HEK293 (cell line): Measurements from ENCODE around the gene DHRS7B.

Source experiments
- CTCF ChIA-PET: fragments of 350-600 bp; formaldehyde crosslinking; extraction: SDS; loops from one replicate; lab custom pipeline; 2021; ENCODE audit warnings: antibody characterized with exemption; lab: Yijun Ruan, JAX
- POLR2A ChIA-PET: fragments of 300-600 bp; formaldehyde crosslinking; extraction: SDS; loops from one replicate; lab custom pipeline; 2020; ENCODE audit warnings: antibody characterized with exemption, inconsistent platforms; lab: Yijun Ruan, JAX
- H3K27ac ChIP-seq: fragments of 200-500 bp; sonication (Bioruptor generic); 2 replicates; pipeline ENCODE4 v1.5.1; 2014; ENCODE audit warnings: low read depth, low read length, control low read depth, inconsistent platforms; ENCODE audit errors: extremely low read depth
- H3K36me3 ChIP-seq, 2 experiments: fragments of 200-500 bp in 1 of 2; sonication (Bioruptor generic) in 1 of 2; 1 replicate in 1 of 2; 2 replicates in 1 of 2; pipeline ENCODE4 v1.5.1; 2014 to 2017; ENCODE audit warnings: inconsistent platforms in 2 of 2, low read length in 2 of 2; ENCODE audit not compliant: control insufficient read depth in 2 of 2, insufficient read depth in 1 of 2
- H3K4me1 ChIP-seq: fragments of 200-500 bp; sonication (Bioruptor generic); 2 replicates; pipeline ENCODE4 v1.5.1; 2014; ENCODE audit warnings: mild to moderate bottlenecking, low read length, inconsistent platforms; ENCODE audit not compliant: control insufficient read depth, insufficient read depth
- H3K4me3 ChIP-seq: 2 replicates; pipeline ENCODE4 v1.5.1; 2011; ENCODE audit warnings: low read depth, mild to moderate bottlenecking, control low read depth, low read length, moderate library complexity
- H3K9me3 ChIP-seq: fragments of 200-500 bp; sonication (Bioruptor generic); 2 replicates; pipeline ENCODE4 v1.5.1; 2014; ENCODE audit warnings: low read depth, low read length, inconsistent platforms; ENCODE audit not compliant: control insufficient read depth, insufficient read depth
- FEZF1 ChIP-seq: fragments of 450-650 bp; formaldehyde crosslinking; IDR thresholded peaks from 2 replicates; pipeline ENCODE4 v1.5.1; 2016; ENCODE audit warnings: missing biosample characterization, missing genetic modification characterization
- SALL2 ChIP-seq: fragments of 450-650 bp; formaldehyde crosslinking; IDR thresholded peaks from 2 replicates; pipeline ENCODE4 v1.5.0; 2017; ENCODE audit warnings: missing biosample characterization, mild to moderate bottlenecking, missing genetic modification characterization, borderline replicate concordance
- ZBTB11 ChIP-seq: fragments of 450-650 bp; formaldehyde crosslinking; conservative IDR thresholded peaks from 2 replicates; pipeline ENCODE4 v1.5.1; 2016; ENCODE audit warnings: low read depth, missing biosample characterization, missing genetic modification characterization
- ZBTB7A ChIP-seq: fragments of 450-650 bp; formaldehyde crosslinking; IDR thresholded peaks from 2 replicates; pipeline ENCODE4 v1.5.1; 2016; ENCODE audit warnings: low read depth, missing biosample characterization, missing genetic modification characterization
- ZBTB8A ChIP-seq: fragments of 450-650 bp; formaldehyde crosslinking; IDR thresholded peaks from 2 replicates; pipeline ENCODE4 v1.5.1; 2016; ENCODE audit warnings: missing biosample characterization, missing genetic modification characterization
- ZNF157 ChIP-seq: fragments of 450-650 bp; formaldehyde crosslinking; IDR thresholded peaks from 2 replicates; pipeline ENCODE4 v1.5.1; 2016; ENCODE audit warnings: missing biosample characterization, missing genetic modification characterization
- ZNF214 ChIP-seq: fragments of 450-650 bp; formaldehyde crosslinking; IDR thresholded peaks from 2 replicates; pipeline ENCODE4 v1.5.1; 2017; ENCODE audit warnings: missing biosample characterization, mild to moderate bottlenecking, missing genetic modification characterization, borderline replicate concordance
- ZNF48 ChIP-seq: fragments of 450-650 bp; formaldehyde crosslinking; IDR thresholded peaks from 2 replicates; pipeline ENCODE4 v1.5.1; 2016; ENCODE audit warnings: missing biosample characterization, missing genetic modification characterization
- ZNF521 ChIP-seq: fragments of 450-650 bp; formaldehyde crosslinking; IDR thresholded peaks from 2 replicates; pipeline ENCODE4 v1.5.1; 2017; ENCODE audit warnings: missing biosample characterization, mild to moderate bottlenecking, missing genetic modification characterization
- ZNF561 ChIP-seq: fragments of 450-650 bp; IDR thresholded peaks from 2 replicates; pipeline ENCODE4 v1.5.1; 2018; ENCODE audit warnings: missing biosample characterization, missing genetic modification characterization, borderline replicate concordance
- ZNF629 ChIP-seq: fragments of 450-650 bp; formaldehyde crosslinking; IDR thresholded peaks from 2 replicates; pipeline ENCODE4 v1.5.1; 2017; ENCODE audit warnings: missing biosample characterization, missing genetic modification characterization
- ZNF777 ChIP-seq: fragments of 450-650 bp; formaldehyde crosslinking; IDR thresholded peaks from 2 replicates; pipeline ENCODE4 v1.5.1; 2017; ENCODE audit warnings: missing biosample characterization, missing genetic modification characterization, borderline replicate concordance
- ZNF843 ChIP-seq: fragments of 450-650 bp; formaldehyde crosslinking; IDR thresholded peaks from 2 replicates; pipeline ENCODE4 v1.5.1; 2016; ENCODE audit warnings: missing biosample characterization, missing genetic modification characterization
- TF ChIP-seq, protein P1 (sequence below): fragments of 450-650 bp; formaldehyde crosslinking; IDR thresholded peaks from 2 replicates; pipeline ENCODE4 v1.5.1; 2016; ENCODE audit warnings: missing biosample characterization, missing genetic modification characterization
- TF ChIP-seq, protein P2 (sequence below): fragments of 450-650 bp; formaldehyde crosslinking; IDR thresholded peaks from 2 replicates; pipeline ENCODE4 v1.5.1; 2016; ENCODE audit warnings: missing biosample characterization, missing genetic modification characterization
- TF ChIP-seq, protein P3 (sequence below): fragments of 450-650 bp; IDR thresholded peaks from 2 replicates; pipeline ENCODE4 v1.5.1; 2018; ENCODE audit warnings: missing biosample characterization, mild to moderate bottlenecking, missing genetic modification characterization
- TF ChIP-seq, protein P4 (sequence below): fragments of 450-650 bp; formaldehyde crosslinking; IDR thresholded peaks from 2 replicates; pipeline ENCODE4 v1.5.1; 2016; ENCODE audit warnings: missing biosample characterization, missing genetic modification characterization

DHRS7B gene

GRCh38 chr17:21171970-21172510, 45.3 kb downstream of the DHRS7B start:
- Histone ChIP-seq H3K27ac (no peak overlapping the region), H3K9me3 (no peaks in the 10 kb centered on the region), H3K4me3 (no peak overlapping the region), H3K4me1 (no peaks in the 10 kb centered on the region), H3K36me3 (peaks cover 0 to 32% of the 10 kb centered on the region in 2 experiments; a peak in 2 of 3 replicates)
- ChIA-PET CTCF (interaction anchor here (1.2 kb wide), 1 partner anchor 52 kb away, joined by 4 read pairs; no protein-coding TSS in a partner anchor), POLR2A (no interaction called here)
- no peak for TF ChIP-seq ZNF629
- TF ChIP-seq, protein P1, sequence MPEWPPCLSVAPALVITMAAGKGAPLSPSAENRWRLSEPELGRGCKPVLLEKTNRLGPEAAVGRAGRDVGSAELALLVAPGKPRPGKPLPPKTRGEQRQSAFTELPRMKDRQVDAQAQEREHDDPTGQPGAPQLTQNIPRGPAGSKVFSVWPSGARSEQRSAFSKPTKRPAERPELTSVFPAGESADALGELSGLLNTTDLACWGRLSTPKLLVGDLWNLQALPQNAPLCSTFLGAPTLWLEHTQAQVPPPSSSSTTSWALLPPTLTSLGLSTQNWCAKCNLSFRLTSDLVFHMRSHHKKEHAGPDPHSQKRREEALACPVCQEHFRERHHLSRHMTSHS (tag by site-specific recombination), result no peak
- TF ChIP-seq ZNF521 (tag by site-specific recombination), result no peak
- TF ChIP-seq, protein P2, sequence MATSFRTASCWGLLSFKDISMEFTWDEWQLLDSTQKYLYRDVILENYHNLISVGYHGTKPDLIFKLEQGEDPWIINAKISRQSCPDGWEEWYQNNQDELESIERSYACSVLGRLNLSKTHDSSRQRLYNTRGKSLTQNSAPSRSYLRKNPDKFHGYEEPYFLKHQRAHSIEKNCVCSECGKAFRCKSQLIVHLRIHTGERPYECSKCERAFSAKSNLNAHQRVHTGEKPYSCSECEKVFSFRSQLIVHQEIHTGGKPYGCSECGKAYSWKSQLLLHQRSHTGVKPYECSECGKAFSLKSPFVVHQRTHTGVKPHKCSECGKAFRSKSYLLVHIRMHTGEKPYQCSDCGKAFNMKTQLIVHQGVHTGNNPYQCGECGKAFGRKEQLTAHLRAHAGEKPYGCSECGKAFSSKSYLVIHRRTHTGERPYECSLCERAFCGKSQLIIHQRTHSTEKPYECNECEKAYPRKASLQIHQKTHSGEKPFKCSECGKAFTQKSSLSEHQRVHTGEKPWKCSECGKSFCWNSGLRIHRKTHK (tag by site-specific recombination), result no peak

DNA sequence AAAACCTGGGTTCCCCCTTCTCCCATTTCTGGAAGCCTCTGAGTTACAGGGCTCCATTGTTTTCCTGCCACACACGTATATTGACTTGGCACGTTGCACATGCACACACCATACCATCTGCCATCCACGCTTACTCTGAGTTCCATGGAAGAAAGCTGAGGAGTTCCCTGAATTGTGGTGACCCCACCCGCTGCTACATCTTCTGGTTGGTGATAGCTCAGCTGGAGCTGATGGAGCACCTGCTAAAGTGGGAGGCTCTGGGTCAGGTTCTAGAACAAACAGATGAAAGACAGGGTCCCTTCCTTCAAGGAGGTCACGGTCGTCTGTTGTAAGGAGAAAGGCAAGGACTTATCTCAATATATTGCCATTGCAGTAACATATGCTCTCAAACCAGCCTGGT, 46.1 kb downstream of the DHRS7B start:
- Histone ChIP-seq H3K4me1 (no peaks in the 10 kb centered on the region), H3K4me3 (no peak overlapping the region), H3K27ac (no peak overlapping the region), H3K36me3 (peaks cover 0 to 32% of the 10 kb centered on the region in 2 experiments; a peak in 2 of 3 replicates), H3K9me3 (no peaks in the 10 kb centered on the region)
- ChIA-PET CTCF (interaction anchor here (1.2 kb wide), 1 partner anchor 53 kb away, joined by 4 read pairs; no protein-coding TSS in a partner anchor), POLR2A (no interaction called here)
- TF ChIP-seq ZNF48 (tag by site-specific recombination) (no peak), ZNF777 (tag by site-specific recombination) (no peak), ZNF843 (no peak), ZNF214 (tag by site-specific recombination) (no peak), ZNF561 (tag by site-specific recombination) (no peak), FEZF1 (tag by site-specific recombination) (no peak), ZBTB11 (tag by site-specific recombination) (no peak), SALL2 (no peak), ZNF157 (no peak), ZBTB8A (tag by site-specific recombination) (no peak), ZBTB7A (no peak)
- TF ChIP-seq, protein P3, sequence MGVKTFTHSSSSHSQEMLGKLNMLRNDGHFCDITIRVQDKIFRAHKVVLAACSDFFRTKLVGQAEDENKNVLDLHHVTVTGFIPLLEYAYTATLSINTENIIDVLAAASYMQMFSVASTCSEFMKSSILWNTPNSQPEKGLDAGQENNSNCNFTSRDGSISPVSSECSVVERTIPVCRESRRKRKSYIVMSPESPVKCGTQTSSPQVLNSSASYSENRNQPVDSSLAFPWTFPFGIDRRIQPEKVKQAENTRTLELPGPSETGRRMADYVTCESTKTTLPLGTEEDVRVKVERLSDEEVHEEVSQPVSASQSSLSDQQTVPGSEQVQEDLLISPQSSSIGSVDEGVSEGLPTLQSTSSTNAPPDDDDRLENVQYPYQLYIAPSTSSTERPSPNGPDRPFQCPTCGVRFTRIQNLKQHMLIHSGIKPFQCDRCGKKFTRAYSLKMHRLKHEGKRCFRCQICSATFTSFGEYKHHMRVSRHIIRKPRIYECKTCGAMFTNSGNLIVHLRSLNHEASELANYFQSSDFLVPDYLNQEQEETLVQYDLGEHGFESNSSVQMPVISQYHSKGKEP, result no peak
- TF ChIP-seq, protein P4, sequence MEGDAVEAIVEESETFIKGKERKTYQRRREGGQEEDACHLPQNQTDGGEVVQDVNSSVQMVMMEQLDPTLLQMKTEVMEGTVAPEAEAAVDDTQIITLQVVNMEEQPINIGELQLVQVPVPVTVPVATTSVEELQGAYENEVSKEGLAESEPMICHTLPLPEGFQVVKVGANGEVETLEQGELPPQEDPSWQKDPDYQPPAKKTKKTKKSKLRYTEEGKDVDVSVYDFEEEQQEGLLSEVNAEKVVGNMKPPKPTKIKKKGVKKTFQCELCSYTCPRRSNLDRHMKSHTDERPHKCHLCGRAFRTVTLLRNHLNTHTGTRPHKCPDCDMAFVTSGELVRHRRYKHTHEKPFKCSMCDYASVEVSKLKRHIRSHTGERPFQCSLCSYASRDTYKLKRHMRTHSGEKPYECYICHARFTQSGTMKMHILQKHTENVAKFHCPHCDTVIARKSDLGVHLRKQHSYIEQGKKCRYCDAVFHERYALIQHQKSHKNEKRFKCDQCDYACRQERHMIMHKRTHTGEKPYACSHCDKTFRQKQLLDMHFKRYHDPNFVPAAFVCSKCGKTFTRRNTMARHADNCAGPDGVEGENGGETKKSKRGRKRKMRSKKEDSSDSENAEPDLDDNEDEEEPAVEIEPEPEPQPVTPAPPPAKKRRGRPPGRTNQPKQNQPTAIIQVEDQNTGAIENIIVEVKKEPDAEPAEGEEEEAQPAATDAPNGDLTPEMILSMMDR, result no peak
